GM12878 (cell line): ENCODE data around the gene PSMA7. TPM values are rescaled to one million over a fixed set of nuclear protein-coding genes. Genes with fewer than 3 reads are reported as not detected.

Experiments used
- ATAC-seq: fragments of 200-7000 bp; cut with Tn5 transposase; 3 replicates; pipeline ENCODE4 v1.9.1; 2020; ENCODE audit warnings: mild to moderate bottlenecking, moderate library complexity
- BruUV-seq: library from RNA; stranded (reverse); fragments of 400-500 nt; replicated peaks from 2 replicates; lab custom pipeline; 2021; lab: Mats Ljungman, UMichigan
- CTCF ChIA-PET: fragments of 300-600 bp; sonication (Branson Sonifier 250); formaldehyde crosslinking; extraction: SDS; loops from one replicate; lab custom pipeline; 2021; ENCODE audit warnings: inconsistent platforms; lab: Yijun Ruan, JAX
- POLR2A ChIA-PET: fragments of 350-600 bp; formaldehyde crosslinking; extraction: SDS; loops from one replicate; lab custom pipeline; 2021; ENCODE audit warnings: inconsistent platforms; lab: Charles Lee
- RAD21 ChIA-PET: fragments of 300-600 bp; sonication (Branson Sonifier 250); formaldehyde crosslinking; loops from one replicate; lab custom pipeline; 2023; ENCODE audit warnings: antibody characterized with exemption; ENCODE audit not compliant: unreplicated experiment; lab: Charles Lee
- SMC1A ChIA-PET: fragments of 300-600 bp; sonication (Branson Sonifier 250); formaldehyde crosslinking; loops from one replicate; lab custom pipeline; 2023; ENCODE audit not compliant: unreplicated experiment, uncharacterized antibody; lab: Charles Lee
- DNase-seq: peaks from one replicate; pipeline ENCODE4 v3.0.0-alpha.2; 2011; ENCODE audit warnings: low read depth, low spot score
- FAIRE-seq: peaks from 3 replicates; lab custom pipeline; 2011; peaks lifted over from hg19 to GRCh38; lab: Jason Lieb, UNC
- H2AFZ ChIP-seq: 2 replicates; pipeline ENCODE4 v1.6.0; 2011; ENCODE audit warnings: low read depth, low read length, control low read depth; ENCODE audit not compliant: control insufficient read depth
- H3K27ac ChIP-seq: 2 replicates; pipeline ENCODE4 v1.5.1; 2011; ENCODE audit warnings: control low read depth; ENCODE audit not compliant: control insufficient read depth, insufficient read depth
- H3K27me3 ChIP-seq, 2 experiments: replicated peaks in 1 of 2; 2 replicates each; pipeline versions ENCODE4 v1.6.0 to v1.6.1; 2011; ENCODE audit warnings: low read length in 1 of 2; ENCODE audit not compliant: control insufficient read depth in 2 of 2, insufficient read depth in 2 of 2
- H3K36me3 ChIP-seq, 2 experiments: 2 replicates each; pipeline ENCODE4 v1.5.1; 2011; ENCODE audit warnings: low read length in 1 of 2; ENCODE audit not compliant: control insufficient read depth in 2 of 2, insufficient read depth in 2 of 2
- H3K4me1 ChIP-seq: 2 replicates; pipeline ENCODE4 v1.6.1; 2011; ENCODE audit warnings: mild to moderate bottlenecking, low read length, moderate library complexity, mixed read lengths; ENCODE audit not compliant: control insufficient read depth, insufficient read depth
- H3K4me2 ChIP-seq: 2 replicates; pipeline ENCODE4 v1.6.0; 2011; ENCODE audit warnings: control low read depth; ENCODE audit not compliant: control insufficient read depth, insufficient read depth
- H3K4me3 ChIP-seq: fragments of 200-600 bp; sonication (generic); 2 replicates; pipeline ENCODE4 v1.5.1; 2016
- H3K79me2 ChIP-seq: 2 replicates; pipeline ENCODE4 v1.6.0; 2011; ENCODE audit warnings: low read length; ENCODE audit not compliant: control insufficient read depth, insufficient read depth
- H3K9ac ChIP-seq: 2 replicates; pipeline ENCODE4 v1.8.0; 2011; ENCODE audit warnings: low read length, control low read depth, mixed read lengths; ENCODE audit not compliant: control insufficient read depth, insufficient read depth
- H3K9me3 ChIP-seq: replicated peaks from 3 replicates; pipeline ENCODE4 v1.5.1; 2011; ENCODE audit warnings: mild to moderate bottlenecking, low read length; ENCODE audit not compliant: control insufficient read depth, insufficient read depth
- H4K20me1 ChIP-seq: 2 replicates; pipeline ENCODE4 v1.6.0; 2011; ENCODE audit not compliant: control insufficient read depth, insufficient read depth
- ETV6 ChIP-seq, 2 experiments: fragments of 450-650 bp in 1 of 2; IDR thresholded peaks in 1 of 2; conservative IDR thresholded peaks in 1 of 2; 2 replicates each; pipeline ENCODE4 v1.6.1; 2014; ENCODE audit warnings: antibody characterized with exemption in 1 of 2, borderline replicate concordance in 1 of 2, low read depth in 1 of 2, mild to moderate bottlenecking in 1 of 2, moderate library complexity in 1 of 2
- GABPA ChIP-seq: IDR thresholded peaks from 2 replicates; pipeline ENCODE4 v1.6.1; 2014; ENCODE audit warnings: antibody characterized with exemption, low read depth, mild to moderate bottlenecking, inconsistent platforms
- MXI1 ChIP-seq: fragments of 150-350 bp; IDR thresholded peaks from 2 replicates; pipeline ENCODE4 v1.6.1; 2011; ENCODE audit warnings: low read depth, mild to moderate bottlenecking, inconsistent platforms, low read length, improper control_type of control experiment
- NFYA ChIP-seq: IDR thresholded peaks from 2 replicates; pipeline ENCODE4 v1.6.1; 2011; ENCODE audit warnings: low read depth, mild to moderate bottlenecking, low read length, improper control_type of control experiment, borderline replicate concordance
- WGBS: methylation state at CpG from one replicate; pipeline ENCODE4 v1.1.6; 2016; ENCODE audit warnings: low lambda C conversion rate; ENCODE audit not compliant: insufficient replicate concordance, insufficient coverage; ENCODE audit errors: missing lambda C conversion rate; 5-methylcytosine and 5-hydroxymethylcytosine counted together
- in situ Hi-C: fragments of 300-500 bp; cut with MboI; formaldehyde crosslinking; loops from 9 replicates; pipeline ENCODE4 v1.14.3; 2018; ENCODE audit warnings: mixed read lengths
- intact Hi-C: fragments of 100-400 bp; cut with micrococcal nuclease; formaldehyde crosslinking; loops from one replicate; pipeline ENCODE4 v1.14.2; 2022; ENCODE audit not compliant: unreplicated experiment
- polyA plus RNA-seq, 11 experiments: library from polyadenylated mRNA; depleted of rRNA in 4 of 11; unstranded in 6 of 11; stranded (reverse) in 5 of 11; fragments of >200 nt; fragmentation: Nextera tagmentation in 4 of 11; fragmentation: Illumina TruSeq in 1 of 11; extraction: Ambion mirVana in 4 of 11; extraction: Trizol in 1 of 11; gene quantifications; 1 replicate in 1 of 11; 2 replicates in 10 of 11; pipeline versions ENCODE4 v1.2.1 to v1.2.3, GENCODE V29; 2011 to 2016; ENCODE audit warnings: inconsistent platforms in 2 of 11, missing spikeins in 2 of 11, low read depth in 1 of 11
- total RNA-seq, 4 experiments: library from RNA; depleted of rRNA in 3 of 4; stranded (reverse); fragments of >200 nt in 3 of 4; fragmentation: Illumina TruSeq in 1 of 4; extraction: Trizol in 1 of 4; gene quantifications; 2 replicates each; pipeline versions ENCODE4 v1.2.1 to v1.2.3, GENCODE V29; 2013 to 2021
- TF ChIP-seq, protein P1 (sequence below): IDR thresholded peaks from 2 replicates; pipeline ENCODE4 v1.6.1; 2011; ENCODE audit warnings: mild to moderate bottlenecking, low read depth, low read length, moderate library complexity; ENCODE audit not compliant: insufficient replicate concordance

PSMA7 gene
- total and polyA plus RNA-seq, 10 of the 15 experiments (the other 5 are each of a cell fraction or from before 2014, with no cell fraction given): 216 to 857 (median 368) TPM

DNA sequence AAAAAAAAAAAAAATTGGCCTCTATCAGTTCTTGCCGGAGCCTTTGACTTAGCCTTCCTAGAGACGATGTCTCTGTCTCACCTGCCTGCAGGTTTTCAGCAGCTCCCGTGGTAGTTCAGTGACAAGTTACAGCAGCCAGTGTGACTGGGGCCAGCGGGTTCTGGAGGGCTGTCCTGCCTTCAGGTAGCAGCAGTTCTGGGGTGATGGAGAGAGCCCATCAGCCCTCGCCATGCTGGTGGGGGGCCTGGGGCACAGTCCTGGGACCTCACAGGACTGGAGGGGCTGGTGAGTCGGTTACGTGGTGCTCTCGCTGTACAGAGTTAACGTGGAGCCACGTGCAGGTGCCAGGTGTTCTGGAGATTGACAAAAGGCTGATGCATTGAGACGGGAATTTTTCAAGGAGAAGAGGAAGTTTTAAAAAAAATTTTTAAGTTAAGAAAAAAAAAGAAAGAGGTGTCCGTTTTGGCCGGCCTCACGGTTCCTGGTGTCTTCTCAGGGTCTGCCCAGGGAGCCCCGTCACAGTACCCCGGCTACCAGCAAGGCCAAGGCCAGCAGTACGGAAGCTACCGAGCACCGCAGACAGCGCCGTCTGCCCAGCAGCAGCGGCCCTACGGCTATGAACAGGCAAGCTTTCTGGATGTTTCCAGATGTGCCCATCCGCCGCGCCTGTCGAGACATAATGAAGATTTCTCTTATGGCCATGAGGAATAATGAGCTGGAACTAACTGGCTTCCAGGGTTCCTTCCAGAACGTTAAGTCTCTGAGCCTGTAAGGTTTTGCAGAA is 31.0 kb upstream of the PSMA7 start:
- intact Hi-C loops: no loop called here
- TF ChIP-seq ETV6 (conservative IDR thresholded peaks at IDR 0.05 in 1 of 2, IDR thresholded peaks at IDR 0.05 in 1 of 2; ENCODE audit: borderline replicate concordance in 1 of 2, low read depth in 1 of 2) (no peak), GABPA (no peak), NFYA (no peak), MXI1 (no peak)
- TF ChIP-seq, protein P1, sequence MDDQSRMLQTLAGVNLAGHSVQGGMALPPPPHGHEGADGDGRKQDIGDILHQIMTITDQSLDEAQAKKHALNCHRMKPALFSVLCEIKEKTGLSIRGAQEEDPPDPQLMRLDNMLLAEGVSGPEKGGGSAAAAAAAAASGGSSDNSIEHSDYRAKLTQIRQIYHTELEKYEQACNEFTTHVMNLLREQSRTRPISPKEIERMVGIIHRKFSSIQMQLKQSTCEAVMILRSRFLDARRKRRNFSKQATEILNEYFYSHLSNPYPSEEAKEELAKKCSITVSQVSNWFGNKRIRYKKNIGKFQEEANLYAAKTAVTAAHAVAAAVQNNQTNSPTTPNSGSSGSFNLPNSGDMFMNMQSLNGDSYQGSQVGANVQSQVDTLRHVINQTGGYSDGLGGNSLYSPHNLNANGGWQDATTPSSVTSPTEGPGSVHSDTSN: no peak
- ChIA-PET POLR2A (no interaction called here), RAD21 (no interaction called here), CTCF (no interaction called here), SMC1A (no interaction called here)
- ATAC-seq (no peak), FAIRE-seq (no peak), DNase-seq (no peak)
- no peaks in the 10 kb centered on the region for H3K9me3 ChIP-seq
- H3K36me3 ChIP-seq: peaks cover 0 to 2% of the 10 kb centered on the region in 2 experiments; a peak in 3 of 4 replicates
- in situ Hi-C loops: no loop called here
- no peaks in the 10 kb centered on the region for H3K27me3 ChIP-seq
- 95% methylated on average over 28 of the region's 28 CpGs for WGBS
- no peak overlapping the region for H3K27ac ChIP-seq
- no peaks in the 10 kb centered on the region for H4K20me1 ChIP-seq
- H3K4me2 ChIP-seq: no peak overlapping the region
- H3K79me2 ChIP-seq: no peaks in the 10 kb centered on the region
- H3K4me1 ChIP-seq: no peaks in the 10 kb centered on the region
- no peak overlapping the region for H3K4me3 ChIP-seq
- H3K9ac ChIP-seq: no peak overlapping the region
- BruUV-seq: no TSS peak
- no peak overlapping the region for H2AFZ ChIP-seq
